ENCODE data around the gene BSN.

The BSN gene

DNA sequence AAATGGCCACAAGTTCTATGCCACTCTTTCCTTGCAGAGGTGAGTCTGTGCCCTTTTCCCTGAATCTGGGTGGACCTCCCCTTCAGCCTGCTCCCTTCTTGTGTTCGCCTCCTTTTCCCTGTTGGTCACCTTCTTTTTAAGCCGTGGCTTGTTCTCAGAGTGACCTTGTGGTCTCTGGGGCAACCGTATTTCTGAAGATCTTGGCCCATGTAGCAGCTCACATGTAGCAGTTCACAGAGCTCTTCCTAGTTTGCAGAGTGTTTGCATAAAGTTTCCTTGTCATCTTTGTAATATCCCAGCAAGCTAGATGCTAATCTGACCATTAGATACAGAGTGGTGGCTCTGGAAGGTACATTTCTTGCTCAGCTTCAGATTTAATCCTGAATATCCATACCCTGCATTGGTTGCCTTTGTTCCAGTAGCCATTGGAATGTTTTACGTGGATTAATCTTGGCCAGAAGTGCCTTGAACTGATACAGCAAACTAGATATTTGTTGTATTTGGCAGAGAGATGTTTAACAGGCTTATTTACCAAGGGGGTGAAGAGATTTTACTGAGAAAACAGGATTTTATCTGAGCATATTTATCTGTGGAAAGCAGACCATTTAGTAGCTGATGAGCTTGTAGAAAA is 40.7 kb upstream of the BSN start:
- CTCF ChIA-PET: interaction anchor here (0.9 to 2.2 kb wide), 4 partner anchors 23 to 367 kb away, joined by 3 to 14 read pairs (median 5); no protein-coding TSS in a partner anchor
- no peak for TF ChIP-seq CTCF (IDR thresholded peaks at IDR 0.05; ENCODE audit: insufficient read depth, low read length, missing control alignments)
- POLR2A ChIA-PET: no interaction called here
- no peak for DNase-seq (ENCODE audit: low read depth, low spot score)
- H3K4me3 ChIP-seq (ENCODE audit: low read depth, low read length): no peak overlapping the region

DNA sequence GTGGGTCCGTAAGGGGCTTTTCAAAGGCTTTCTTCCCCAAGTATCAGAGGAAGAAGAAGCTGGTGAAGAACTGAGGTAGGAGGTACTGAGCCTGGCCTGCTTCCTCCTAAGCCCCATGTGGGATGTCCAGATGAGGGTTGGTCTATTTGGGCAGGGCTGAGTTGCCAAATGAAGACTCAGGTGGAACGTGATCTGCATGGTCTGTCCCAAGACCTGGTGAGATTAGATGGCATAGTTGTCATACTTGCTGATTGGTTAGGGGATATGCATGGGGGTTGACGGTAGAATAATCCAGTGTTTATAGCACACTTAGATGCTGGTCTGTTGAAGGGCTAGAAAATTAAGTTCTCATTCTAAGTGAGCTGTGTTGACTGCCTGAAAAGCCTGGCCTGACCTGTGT is 36.3 kb upstream of the BSN start:
- POLR2A ChIA-PET: no interaction called here
- CTCF ChIA-PET: interaction anchor here (0.6 to 14.7 kb wide), 3 partner anchors 20 to 280 kb away, joined by 3 to 161 read pairs (median 3); no protein-coding TSS in a partner anchor

GRCh38 chr3:49518441-49518840 is 35.8 kb upstream of the BSN start:
- no peak overlapping the region for H3K4me3 ChIP-seq (ENCODE audit: low read depth, low read length)
- ChIA-PET POLR2A (no interaction called here), CTCF (interaction anchor here (0.6 to 14.7 kb wide), 3 partner anchors 20 to 280 kb away, joined by 3 to 161 read pairs (median 3); no protein-coding TSS in a partner anchor)
- no peak for DNase-seq (ENCODE audit: low read depth, low spot score)
- no peak for TF ChIP-seq CTCF (IDR thresholded peaks at IDR 0.05; ENCODE audit: insufficient read depth, low read length, missing control alignments)

More for the DNA sequence above, 36.3 kb upstream of the BSN start:
- H3K4me3 ChIP-seq (ENCODE audit: low read depth, low read length): no peak overlapping the region
- DNase-seq (ENCODE audit: low read depth, low spot score): no peak
- no peak for TF ChIP-seq CTCF (IDR thresholded peaks at IDR 0.05; ENCODE audit: insufficient read depth, low read length, missing control alignments)

DNA sequence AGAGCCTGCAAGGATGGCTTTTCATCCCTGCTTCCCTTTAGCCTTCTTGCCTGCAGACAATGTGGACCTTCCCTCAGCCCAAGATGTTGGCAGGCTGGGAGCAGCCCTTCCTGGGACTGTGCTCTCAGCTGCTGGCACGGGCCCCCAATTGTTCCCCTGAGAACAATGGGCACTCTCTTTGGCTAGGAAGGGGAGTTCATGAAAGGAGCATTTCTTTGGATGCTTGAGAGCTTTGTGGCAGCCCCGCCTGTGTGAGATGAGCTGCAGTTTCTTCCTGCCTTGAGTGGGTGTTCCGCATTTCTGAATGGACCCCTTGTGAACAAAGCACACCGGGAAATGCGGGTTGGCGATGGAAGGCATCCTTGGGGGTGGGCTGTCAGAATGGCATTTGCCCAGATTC is 35.0 kb upstream of the BSN start:
- POLR2A ChIA-PET: no interaction called here
- CTCF ChIA-PET: interaction anchor here (1.6 to 14.7 kb wide), 2 partner anchors 19 to 153 kb away, joined by 8 to 161 read pairs; no protein-coding TSS in a partner anchor
- DNase-seq (ENCODE audit: low read depth, low spot score): no peak
- H3K4me3 ChIP-seq (ENCODE audit: low read depth, low read length): no peak overlapping the region
- no peak for TF ChIP-seq CTCF (IDR thresholded peaks at IDR 0.05; ENCODE audit: insufficient read depth, low read length, missing control alignments)

DNA sequence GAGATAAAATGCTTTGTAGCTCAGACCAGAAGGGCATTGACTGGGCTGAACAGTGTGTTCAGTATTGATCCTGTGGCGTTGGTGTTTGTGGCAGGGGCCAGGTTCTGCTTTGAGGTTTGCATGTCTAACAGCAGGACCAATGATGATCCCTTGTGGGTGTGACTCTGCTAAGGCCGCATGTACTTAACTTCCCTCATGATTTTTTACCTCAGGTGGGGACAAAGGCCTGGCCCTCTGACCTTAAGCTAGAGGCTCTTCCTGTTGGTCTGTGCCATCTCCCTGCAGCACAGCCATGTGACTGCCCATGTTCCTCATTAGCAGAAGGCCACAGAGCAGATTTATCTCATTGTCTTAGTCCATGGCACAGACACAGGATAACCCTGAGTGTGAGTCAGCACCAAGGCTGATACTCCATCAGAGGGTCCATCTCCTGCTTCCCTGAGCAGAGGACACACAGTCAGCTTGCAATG is 34.3 kb upstream of the BSN start:
- no peak overlapping the region for H3K4me3 ChIP-seq (ENCODE audit: low read depth, low read length)
- CTCF ChIA-PET: interaction anchor here (1.6 to 14.7 kb wide), 3 partner anchors 11 to 152 kb away, joined by 3 to 161 read pairs (median 8); no protein-coding TSS in a partner anchor
- DNase-seq (ENCODE audit: low read depth, low spot score): no peak

More for the DNA sequence above, 34.3 kb upstream of the BSN start:
- POLR2A ChIA-PET: no interaction called here
- TF ChIP-seq CTCF (IDR thresholded peaks at IDR 0.05; ENCODE audit: insufficient read depth, low read length, missing control alignments): no peak

All from AG04449 (cell line).